K562 (cell line): Measurements from ENCODE around the gene PHKB. TPM values are rescaled to one million over a fixed set of nuclear protein-coding genes. Genes with fewer than 3 reads are reported as not detected.
A peak's percentile ranks its signal among the peaks of the same experiment; 100 is the strongest.

Experiments
- ATAC-seq: fragments of 200-7000 bp; cut with Tn5 transposase; 3 replicates; pipeline ENCODE4 v1.9.1; 2020; ENCODE audit warnings: moderate library complexity
- BruUV-seq: library from RNA; stranded (reverse); fragments of 400-500 nt; replicated peaks from 2 replicates; lab custom pipeline; 2021; lab: Mats Ljungman, UMichigan
- CTCF ChIA-PET: fragments of 300-600 bp; formaldehyde crosslinking; extraction: SDS; loops from one replicate; lab custom pipeline; 2021; ENCODE audit warnings: low intra/inter-chr PET ratio; lab: Yijun Ruan, JAX
- POLR2A ChIA-PET: fragments of 300-600, 350-650 bp; sonication (Branson Sonifier 250); formaldehyde crosslinking; extraction: SDS; loops from one replicate; lab custom pipeline; 2021; ENCODE audit warnings: antibody characterized with exemption, inconsistent platforms; lab: Yijun Ruan, JAX
- DNase-seq, 4 experiments: peaks; one replicate each; pipeline versions ENCODE4 v3.0.0 to v3.0.0-alpha.2; 2011 to 2018; ENCODE audit warnings: low spot score in 3 of 4, mixed read lengths in 3 of 4; ENCODE audit errors: extremely low read depth in 1 of 4
- FAIRE-seq: peaks from 2 replicates; lab custom pipeline; 2011; peaks lifted over from hg19 to GRCh38; lab: Jason Lieb, UNC
- H2AFZ ChIP-seq: 2 replicates; pipeline ENCODE4 v1.6.0; 2011; ENCODE audit warnings: low read depth, low read length, control low read depth, inconsistent platforms
- H3K27ac ChIP-seq: fragments of 200-600 bp; 3 replicates; pipeline ENCODE4 v1.8.0; 2011; ENCODE audit warnings: low read depth, mild to moderate bottlenecking, control low read depth, inconsistent platforms, low read length, moderate library complexity, mixed read lengths; ENCODE audit errors: extremely low read depth
- H3K27me3 ChIP-seq, 2 experiments: fragments of 300-600 bp in 1 of 2; 2 replicates in 1 of 2; 3 replicates in 1 of 2; pipeline versions ENCODE4 v1.6.0 to v1.8.0; 2011; ENCODE audit warnings: inconsistent platforms in 2 of 2, low read length in 2 of 2, mild to moderate bottlenecking in 1 of 2, mixed read lengths in 1 of 2, moderate library complexity in 1 of 2; ENCODE audit not compliant: control insufficient read depth in 2 of 2, insufficient read depth in 2 of 2
- H3K36me3 ChIP-seq: fragments of 300-600 bp; 3 replicates; pipeline ENCODE4 v1.8.0; 2011; ENCODE audit warnings: mild to moderate bottlenecking, low read length, inconsistent platforms; ENCODE audit not compliant: control insufficient read depth, insufficient read depth
- H3K4me1 ChIP-seq, 2 experiments: fragments of 200-600 bp in 1 of 2; replicated peaks in 1 of 2; 2 replicates in 1 of 2; 3 replicates in 1 of 2; pipeline versions ENCODE4 v1.5.1 to v1.8.0; 2011; ENCODE audit warnings: inconsistent platforms in 2 of 2, low read length in 2 of 2, mild to moderate bottlenecking in 1 of 2, mixed read lengths in 1 of 2, moderate library complexity in 1 of 2; ENCODE audit not compliant: control insufficient read depth in 2 of 2, insufficient read depth in 2 of 2
- H3K4me2 ChIP-seq: 2 replicates; pipeline ENCODE4 v1.6.1; 2011; ENCODE audit warnings: low read length, control low read depth, inconsistent platforms, mixed read lengths; ENCODE audit not compliant: insufficient read depth
- H3K4me3 ChIP-seq: fragments of 200-600 bp; sonication (generic), shearing (Covaris generic); 2 replicates; pipeline ENCODE4 v1.5.1; 2016; ENCODE audit warnings: control low read depth, inconsistent platforms
- H3K79me2 ChIP-seq: fragments of 200-600 bp; 3 replicates; pipeline ENCODE4 v1.8.0; 2011; ENCODE audit warnings: low read length, inconsistent platforms; ENCODE audit not compliant: control insufficient read depth, insufficient read depth
- H3K9ac ChIP-seq, 2 experiments: 2 replicates each; pipeline versions ENCODE4 v1.6.0 to v1.6.1; 2011; ENCODE audit warnings: low read depth in 2 of 2, low read length in 2 of 2, control low read depth in 1 of 2, inconsistent platforms in 1 of 2, mild to moderate bottlenecking in 1 of 2, mixed read lengths in 1 of 2; ENCODE audit not compliant: insufficient read depth in 1 of 2
- H3K9me1 ChIP-seq: one replicate; pipeline ENCODE4 v1.6.0; 2011; ENCODE audit warnings: inconsistent platforms, mild to moderate bottlenecking, low read length, moderate library complexity; ENCODE audit not compliant: control insufficient read depth, insufficient read depth
- H3K9me3 ChIP-seq: replicated peaks from 2 replicates; pipeline ENCODE4 v1.5.1; 2011; ENCODE audit warnings: low read depth, low read length, inconsistent platforms; ENCODE audit not compliant: control insufficient read depth, insufficient read depth
- H4K20me1 ChIP-seq: replicated peaks from 2 replicates; pipeline ENCODE4 v1.6.1; 2011; ENCODE audit warnings: low read length, inconsistent platforms, mixed read lengths; ENCODE audit not compliant: control insufficient read depth, insufficient read depth
- POLR3A ChIP-seq: IDR thresholded peaks from 2 replicates; pipeline ENCODE4 v1.6.1; 2011; ENCODE audit warnings: borderline replicate concordance, mild to moderate bottlenecking, moderate library complexity; ENCODE audit not compliant: insufficient read length, insufficient read depth; ENCODE audit errors: extremely low read depth
- RBM25 ChIP-seq: fragments of 200-400 bp; formaldehyde crosslinking; IDR thresholded peaks from 2 replicates; pipeline ENCODE4 v1.6.1; 2018; ENCODE audit warnings: low read length, low read depth, moderate library complexity; ENCODE audit not compliant: severe bottlenecking
- ZNF644 ChIP-seq: fragments of 200-800 bp; sonication (Bioruptor generic); IDR thresholded peaks from 2 replicates; pipeline ENCODE4 v1.6.1; 2016; ENCODE audit warnings: low read depth, missing genetic modification characterization, missing compliant biosample characterization
- WGBS: fragments of 100-300 bp; shearing (Covaris generic); methylation state at CpG from one replicate; pipeline ENCODE4 v1.1.6; 2016; ENCODE audit warnings: low coverage, mixed read lengths; ENCODE audit not compliant: insufficient coverage; ENCODE audit errors: missing lambda C conversion rate; 5-methylcytosine and 5-hydroxymethylcytosine counted together
- in situ Hi-C: fragments of 300-500 bp; cut with MboI; formaldehyde crosslinking; loops from 4 replicates; pipeline ENCODE4 v1.15.0; 2018; ENCODE audit warnings: inconsistent platforms, mixed read lengths
- intact Hi-C: fragments of 100-400 bp; cut with micrococcal nuclease; formaldehyde crosslinking; loops from 2 replicates; pipeline ENCODE4 v1.14.2; 2022
- polyA plus RNA-seq, 8 experiments: library from polyadenylated mRNA; depleted of rRNA in 4 of 8; stranded (reverse) in 5 of 8; unstranded in 3 of 8; fragments of >200 nt; fragmentation: Nextera tagmentation in 2 of 8; fragmentation: Illumina TruSeq in 1 of 8; extraction: Ambion mirVana in 2 of 8; extraction: Trizol in 1 of 8; gene quantifications; 2 replicates each; pipeline versions ENCODE4 v1.2.1 to v1.2.3, GENCODE V29; 2011 to 2014; ENCODE audit warnings: inconsistent platforms in 1 of 8, missing spikeins in 1 of 8
- total RNA-seq, 7 experiments: library from RNA; depleted of rRNA in 6 of 7; stranded (reverse); fragments of >200 nt in 6 of 7; fragmentation: Illumina TruSeq in 2 of 7; extraction: Trizol in 2 of 7; gene quantifications; 2 replicates each; pipeline versions ENCODE4 v1.2.1 to v1.2.3, GENCODE V29; 2011 to 2021; ENCODE audit warnings: low replicate concordance in 1 of 7

The PHKB gene
- total and polyA plus RNA-seq, 9 of the 15 experiments (the other 6 are each of a cell fraction or from before 2014, with no cell fraction given), result 24.7 to 92.3 (median 67.0) TPM

DNA sequence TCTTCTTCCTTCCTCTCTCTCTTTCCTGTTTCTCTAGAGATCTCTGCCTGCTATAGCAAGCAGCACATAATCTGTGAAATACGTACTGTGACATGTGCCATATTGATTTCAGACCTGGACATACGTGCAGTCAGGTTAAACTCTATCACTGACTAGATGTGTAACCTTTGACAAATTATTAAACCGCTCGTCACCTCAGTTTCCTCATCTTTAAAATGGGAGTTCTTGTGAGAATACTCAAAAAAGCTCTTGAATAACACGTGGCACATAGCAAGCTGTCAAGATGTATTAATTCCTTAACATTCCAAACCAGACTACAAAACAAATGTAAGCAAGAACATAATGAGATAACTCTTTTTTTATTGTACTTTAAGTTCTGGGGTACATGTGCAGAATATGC lies 170.0 kb downstream of the PHKB start:
- H3K4me2 ChIP-seq, result no peak overlapping the region
- WGBS, result 93% methylated on average over 5 of the region's 5 CpGs
- ATAC-seq (no peak), FAIRE-seq (no peak), DNase-seq (no peak)
- H3K27me3 ChIP-seq, result no peaks in the 10 kb centered on the region
- H3K4me3 ChIP-seq, result no peak overlapping the region
- no peaks in the 10 kb centered on the region for H3K9me1 ChIP-seq
- in situ Hi-C loops, result no loop called here
- H2AFZ ChIP-seq, result no peak overlapping the region
- ChIA-PET CTCF (no interaction called here), POLR2A (interaction anchor here (0.6 kb wide), 1 partner anchor 982 kb away, joined by 4 read pairs; no protein-coding TSS in a partner anchor)
- H4K20me1 ChIP-seq, result no peaks in the 10 kb centered on the region
- no TSS peak for BruUV-seq
- no peaks in the 10 kb centered on the region for H3K9me3 ChIP-seq
- no peak overlapping the region for H3K27ac ChIP-seq
- H3K36me3 ChIP-seq, result peaks cover 33% of the 10 kb centered on the region
- H3K79me2 ChIP-seq, result peaks cover 17% of the 10 kb centered on the region
- TF ChIP-seq RBM25, result peak; percentile 51
- TF ChIP-seq POLR3A, result no peak
- no peak overlapping the region for H3K9ac ChIP-seq
- intact Hi-C loops, result no loop called here
- peaks cover 7 to 12% of the 10 kb centered on the region in 2 experiments; a peak in 4 of 5 replicates for H3K4me1 ChIP-seq

DNA sequence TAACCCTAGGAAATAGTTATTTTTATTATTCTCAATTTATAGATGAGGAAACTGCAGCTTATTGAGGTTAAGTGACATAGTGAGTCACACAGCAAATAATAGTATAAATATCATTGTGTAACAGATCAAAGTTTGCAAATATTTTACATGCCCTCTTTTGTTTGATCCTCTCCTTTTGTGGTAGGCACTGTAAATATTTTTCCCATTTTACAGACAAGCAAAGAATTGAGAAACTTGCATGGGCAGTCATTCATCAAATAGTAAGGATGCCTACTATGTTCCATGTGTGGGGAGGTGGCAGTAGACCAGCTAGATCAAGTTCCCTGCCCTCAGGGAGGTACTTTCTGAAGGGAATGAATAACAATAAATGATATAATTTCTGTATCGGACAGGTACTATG lies 173.0 kb downstream of the PHKB start:
- Histone ChIP-seq H4K20me1 (no peaks in the 10 kb centered on the region), H3K9me1 (no peaks in the 10 kb centered on the region), H3K79me2 (no peaks in the 10 kb centered on the region), H3K4me3 (no peak overlapping the region), H3K4me2 (no peak overlapping the region), H3K4me1 (peaks cover 0 to 6% of the 10 kb centered on the region in 2 experiments; a peak in 2 of 5 replicates), H3K36me3 (peaks cover 43% of the 10 kb centered on the region), H3K9ac (no peak overlapping the region), H2AFZ (no peak overlapping the region), H3K27me3 (no peaks in the 10 kb centered on the region), H3K9me3 (no peaks in the 10 kb centered on the region), H3K27ac (no peak overlapping the region)
- no peak for DNase-seq
- FAIRE-seq, result no peak
- ChIA-PET CTCF (no interaction called here), POLR2A (no interaction called here)
- no TSS peak for BruUV-seq
- intact Hi-C loops (no loop called here), in situ Hi-C loops (no loop called here)
- ATAC-seq, result no peak
- 92% methylated on average over 1 of the region's 1 CpG for WGBS
- TF ChIP-seq RBM25 (no peak), ZNF644 (tag) (no peak)
